WI38 (cell line): Measurements from ENCODE around the gene UBR4.
"Not testable (repeated sequence)": the region's sequence is repeated elsewhere in the genome, so short reads cannot be mapped to it uniquely, and the experiment has no call there.

Experiments
- H3K4me3 ChIP-seq: 2 replicates; pipeline ENCODE4 v1.5.1; 2011; ENCODE audit warnings: low read depth, mild to moderate bottlenecking, control low read depth, low read length
- CTCF ChIP-seq: IDR thresholded peaks from 2 replicates; pipeline ENCODE4 v1.5.1; 2012; ENCODE audit warnings: low read depth, mild to moderate bottlenecking, control low read depth, low read length

UBR4 gene

GRCh38 chr1:19229229-19229628 is 19.2 kb upstream of the UBR4 start:
- no peak for TF ChIP-seq CTCF
- H3K4me3 ChIP-seq, result no peak overlapping the region

DNA sequence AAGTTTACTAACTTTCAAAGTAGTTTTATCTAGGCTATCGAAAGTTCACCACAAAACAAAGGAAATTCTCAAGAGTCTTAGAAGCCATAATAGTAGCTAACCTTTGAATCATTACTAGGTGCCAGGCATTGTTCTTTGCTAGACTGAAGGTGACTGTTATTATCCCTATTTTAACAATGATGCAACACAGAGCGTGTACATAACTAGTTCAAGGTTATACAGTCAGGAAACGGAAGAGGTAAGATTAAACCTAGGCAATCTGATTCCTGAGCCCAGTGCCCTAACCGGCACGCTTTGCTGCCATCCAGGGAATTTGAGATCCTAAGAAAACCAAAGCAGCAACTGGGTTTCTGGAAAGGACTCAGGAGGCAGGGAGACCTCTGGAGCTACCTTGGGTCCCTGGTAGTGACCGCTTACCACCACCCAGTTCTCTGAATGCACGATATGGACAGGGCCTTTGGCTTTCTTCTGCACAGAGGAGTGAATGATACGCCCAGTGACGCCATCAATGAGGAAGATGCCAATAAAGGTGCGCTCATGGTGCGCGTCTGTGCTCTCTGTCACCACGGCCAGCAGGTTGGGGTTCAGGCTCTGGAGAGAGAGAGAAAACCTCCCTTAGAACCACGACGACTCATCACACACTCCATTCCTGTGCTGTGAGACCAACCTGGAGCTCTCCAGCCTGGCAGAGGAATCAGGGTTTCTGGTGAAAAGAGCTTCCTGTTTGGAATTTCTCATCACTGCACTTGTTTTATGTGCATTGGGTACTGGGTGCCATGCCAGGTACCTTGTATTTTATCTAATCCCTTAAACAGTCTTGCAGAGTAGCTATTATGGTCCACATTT is 13.1 kb upstream of the UBR4 start:
- no peak for TF ChIP-seq CTCF
- H3K4me3 ChIP-seq, result no peak overlapping the region

DNA sequence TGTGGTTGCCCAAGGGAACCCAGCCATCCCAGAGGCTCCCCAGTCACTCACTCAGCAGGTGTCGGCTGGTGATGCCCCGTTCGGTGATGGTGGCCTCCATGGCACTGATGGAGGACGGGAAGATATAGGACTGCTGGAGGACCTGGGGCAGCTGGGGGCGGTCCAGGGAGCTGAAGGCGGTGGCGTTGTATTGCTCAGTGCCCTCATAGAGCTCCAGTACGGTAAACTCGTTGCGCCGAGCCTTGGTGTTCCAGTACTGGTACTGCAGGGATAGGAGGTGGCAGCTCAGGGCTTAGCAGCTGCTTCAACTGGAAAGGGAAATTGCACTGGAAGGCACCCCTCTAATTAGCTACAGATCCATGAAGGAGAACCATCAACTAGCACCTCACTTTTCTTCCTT is 12.5 kb upstream of the UBR4 start:
- no peak overlapping the region for H3K4me3 ChIP-seq
- no peak for TF ChIP-seq CTCF

GRCh38 chr1:19220991-19221390 is 10.9 kb upstream of the UBR4 start:
- no peak overlapping the region for H3K4me3 ChIP-seq
- TF ChIP-seq CTCF, result no peak

DNA sequence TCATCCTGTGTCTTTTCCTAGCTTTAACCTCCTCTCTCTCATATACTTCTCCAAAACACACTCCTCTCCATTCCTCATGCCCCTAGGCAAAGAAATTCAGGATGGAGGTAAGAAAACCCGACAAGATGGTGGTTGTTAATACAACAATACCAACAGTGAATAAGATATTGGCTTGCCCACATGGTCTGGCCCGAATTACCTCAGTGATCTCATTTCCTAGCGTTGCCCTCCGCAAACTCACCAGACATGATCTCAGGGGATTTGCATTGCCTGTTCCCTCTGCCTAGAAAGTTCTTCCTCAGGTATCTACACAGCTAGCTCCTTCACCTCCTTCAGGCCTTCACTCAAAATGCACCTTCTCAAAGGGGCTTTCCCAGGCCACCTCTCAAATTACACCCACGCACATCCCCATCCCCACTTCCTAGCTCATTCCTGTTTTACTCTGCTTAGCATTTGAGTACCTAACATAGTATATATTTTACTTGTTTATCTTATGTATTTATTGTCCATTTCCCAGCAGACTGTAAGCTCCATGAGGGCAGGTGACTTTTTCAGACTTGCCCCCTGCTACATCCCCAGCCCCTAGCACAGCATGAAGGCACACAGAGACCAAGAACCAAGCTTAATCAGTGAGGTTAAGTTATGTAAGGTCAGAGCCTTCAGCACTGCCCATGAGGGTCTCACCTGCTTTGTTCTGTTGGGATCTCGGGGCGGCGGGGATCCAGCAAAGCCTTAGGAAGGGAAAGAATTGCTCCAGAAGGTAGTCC is 10.2 kb upstream of the UBR4 start:
- H3K4me3 ChIP-seq, result no peak overlapping the region
- no peak for TF ChIP-seq CTCF

GRCh38 chr1:19219451-19219850 is 9.4 kb upstream of the UBR4 start:
- H3K4me3 ChIP-seq, result no peak overlapping the region

DNA sequence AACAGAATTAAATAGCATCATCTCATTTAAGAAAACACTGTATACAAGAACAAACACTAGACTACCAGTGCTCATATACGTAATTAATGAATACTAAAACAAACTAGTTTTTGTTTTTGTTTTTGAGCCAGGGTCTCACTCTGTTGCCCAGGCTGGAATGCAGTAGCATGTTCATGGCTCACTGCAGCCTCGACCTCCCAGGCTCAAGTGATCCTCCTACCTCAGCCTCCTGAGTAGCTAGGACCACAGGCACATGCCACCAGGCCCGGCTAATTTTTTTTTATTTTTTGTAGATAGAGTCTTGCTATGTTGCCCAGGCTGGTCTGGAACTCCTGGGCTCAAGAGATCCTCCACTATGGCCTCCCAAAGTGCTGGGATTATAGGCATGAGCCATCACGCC is 6.5 kb upstream of the UBR4 start:
- not testable (repeated sequence) for H3K4me3 ChIP-seq

More at GRCh38 chr1:19219451-19219850, 9.4 kb upstream of the UBR4 start:
- TF ChIP-seq CTCF, result no peak
